Hepatocyte (in vitro differentiated cells): ENCODE measurements around the gene TMEM164. TPM values are rescaled to one million over a fixed set of nuclear protein-coding genes. Genes with fewer than 3 reads are reported as not detected.

Experiments used
- DNase-seq: peaks from one replicate; pipeline ENCODE4 v3.0.0-alpha.2; 2016; ENCODE audit warnings: low spot score
- H2AFZ ChIP-seq: fragments of 200-600 bp; sonication (generic); 2 replicates; pipeline ENCODE4 v1.6.0; 2016; ENCODE audit warnings: antibody characterized with exemption, mild to moderate bottlenecking
- H3K27ac ChIP-seq: fragments of 200-600 bp; sonication (generic); 2 replicates; pipeline ENCODE4 v1.5.1; 2016; ENCODE audit warnings: mild to moderate bottlenecking
- H3K27me3 ChIP-seq: fragments of 200-600 bp; sonication (generic); 2 replicates; pipeline ENCODE4 v1.6.1; 2016
- H3K36me3 ChIP-seq: fragments of 200-600 bp; sonication (generic); replicated peaks from 2 replicates; pipeline ENCODE4 v1.5.1; 2016; ENCODE audit warnings: low read depth; ENCODE audit not compliant: insufficient read depth
- H3K4me1 ChIP-seq: fragments of 200-600 bp; sonication (generic); 2 replicates; pipeline ENCODE4 v1.5.1; 2016; ENCODE audit warnings: mild to moderate bottlenecking, moderate library complexity; ENCODE audit not compliant: insufficient read depth
- H3K4me2 ChIP-seq: fragments of 200-600 bp; sonication (generic); 2 replicates; pipeline ENCODE4 v1.6.0; 2016
- H3K4me3 ChIP-seq: fragments of 200-600 bp; sonication (generic); 2 replicates; pipeline ENCODE4 v1.5.1; 2016; ENCODE audit warnings: mild to moderate bottlenecking
- H3K79me2 ChIP-seq: fragments of 200-600 bp; sonication (generic); 2 replicates; pipeline ENCODE4 v1.6.0; 2017; ENCODE audit warnings: mild to moderate bottlenecking
- H3K9me2 ChIP-seq: fragments of 200-600 bp; sonication (generic); replicated peaks from 2 replicates; pipeline ENCODE4 v1.6.0; 2017; ENCODE audit warnings: mild to moderate bottlenecking; ENCODE audit not compliant: insufficient read depth
- H3K9me3 ChIP-seq: fragments of 200-600 bp; sonication (generic); 2 replicates; pipeline ENCODE4 v1.5.1; 2016; ENCODE audit warnings: low read depth, mild to moderate bottlenecking
- H4K20me1 ChIP-seq: fragments of 200-600 bp; sonication (generic); 2 replicates; pipeline ENCODE4 v1.6.0; 2016; ENCODE audit warnings: mild to moderate bottlenecking; ENCODE audit not compliant: insufficient read depth, poor library complexity, severe bottlenecking
- CTCF ChIP-seq: fragments of 200-600 bp; sonication (generic); IDR thresholded peaks from 2 replicates; pipeline ENCODE4 v1.5.1; 2016; ENCODE audit warnings: antibody characterized with exemption, mild to moderate bottlenecking; ENCODE audit not compliant: poor library complexity
- EZH2 ChIP-seq: fragments of 200-600 bp; sonication (generic); IDR thresholded peaks from 2 replicates; pipeline ENCODE4 v1.6.1; 2016; ENCODE audit warnings: antibody characterized with exemption, mild to moderate bottlenecking, borderline replicate concordance
- EZH2phosphoT487 ChIP-seq: fragments of 200-600 bp; sonication (generic); IDR thresholded peaks from one replicate; pipeline ENCODE4 v1.6.1; 2018; ENCODE audit warnings: antibody characterized with exemption, mild to moderate bottlenecking, low read depth, moderate library complexity; ENCODE audit not compliant: unreplicated experiment, severe bottlenecking
- WGBS: methylation state at CpG from one replicate; pipeline ENCODE4 v1.1.6; 2016; ENCODE audit warnings: low lambda C conversion rate; ENCODE audit errors: missing lambda C conversion rate; 5-methylcytosine and 5-hydroxymethylcytosine counted together
- polyA plus RNA-seq: library from polyadenylated mRNA; unstranded; fragments of >200 nt; fragmentation: Nextera tagmentation; extraction: Ambion mirVana; gene quantifications from 2 replicates; pipeline ENCODE4 v1.2.1, GENCODE V29; 2016
- total RNA-seq: library from RNA; depleted of rRNA; stranded (reverse); fragments of >200 nt; gene quantifications from 2 replicates; pipeline ENCODE4 v1.2.3, GENCODE V29; 2014

TMEM164 gene
- total and polyA plus RNA-seq, 2 experiments from 2014 or later = 5.4 to 34.2 TPM

- Histone ChIP-seq H2AFZ (no peak overlapping the region), H3K9me2 (no peaks in the 10 kb centered on the region), H3K36me3 (no peaks in the 10 kb centered on the region), H3K27me3 (no peaks in the 10 kb centered on the region), H3K4me2 (no peak overlapping the region), H3K79me2 (no peaks in the 10 kb centered on the region), H3K4me1 (peaks cover 6% of the 10 kb centered on the region), H3K9me3 (no peaks in the 10 kb centered on the region), H3K4me3 (no peak overlapping the region), H3K27ac (no peak overlapping the region), H4K20me1 (no peaks in the 10 kb centered on the region)
- WGBS = 78% methylated on average over 5 of the region's 5 CpGs
- peak; percentile 37 for DNase-seq
- TF ChIP-seq CTCF (no peak), EZH2 (no peak), EZH2phosphoT487 (no peak)
Measured at GRCh38 chrX:110180176-110180927, 177.4 kb downstream of the TMEM164 start.

- no peak overlapping the region for H2AFZ ChIP-seq
- 59% methylated on average over 6 of the region's 6 CpGs for WGBS
- no peak overlapping the region for H3K27ac ChIP-seq
- H4K20me1 ChIP-seq = no peaks in the 10 kb centered on the region
- no peak for TF ChIP-seq CTCF
- no peak for TF ChIP-seq EZH2
- no peak for TF ChIP-seq EZH2phosphoT487
- H3K36me3 ChIP-seq = no peaks in the 10 kb centered on the region
- H3K79me2 ChIP-seq = no peaks in the 10 kb centered on the region
- no peaks in the 10 kb centered on the region for H3K27me3 ChIP-seq
- H3K9me3 ChIP-seq = no peaks in the 10 kb centered on the region
- H3K4me3 ChIP-seq = no peak overlapping the region
- H3K4me1 ChIP-seq = peaks cover 6% of the 10 kb centered on the region
- no peak for DNase-seq
- no peaks in the 10 kb centered on the region for H3K9me2 ChIP-seq
- H3K4me2 ChIP-seq = no peak overlapping the region
Measured at GRCh38 chrX:110180928-110181310, 178.0 kb downstream of the TMEM164 start.

- Histone ChIP-seq H3K4me3 (no peak overlapping the region), H3K9me2 (no peaks in the 10 kb centered on the region), H3K4me1 (peaks cover 6% of the 10 kb centered on the region), H3K27me3 (no peaks in the 10 kb centered on the region), H2AFZ (no peak overlapping the region), H3K4me2 (no peak overlapping the region), H3K9me3 (peaks cover 2% of the 10 kb centered on the region), H3K36me3 (no peaks in the 10 kb centered on the region), H3K79me2 (no peaks in the 10 kb centered on the region), H4K20me1 (no peaks in the 10 kb centered on the region), H3K27ac (no peak overlapping the region)
- WGBS = 80% methylated on average over 2 of the region's 2 CpGs
- TF ChIP-seq CTCF (no peak), EZH2 (no peak), EZH2phosphoT487 (no peak)
- no peak for DNase-seq
Measured at GRCh38 chrX:110181459-110182137, 178.7 kb downstream of the TMEM164 start.
